ENCODE data around the gene DRC7.
"Not testable (repeated sequence)": the region's sequence is repeated elsewhere in the genome, so short reads cannot be mapped to it uniquely, and the experiment has no call there.

DRC7 gene

GRCh38 chr16:57725151-57725550 is 30.5 kb downstream of the DRC7 start:
- no peak for TF ChIP-seq CTCF (conservative IDR thresholded peaks at IDR 0.05)
- no peak overlapping the region for H3K27ac ChIP-seq

GRCh38 chr16:57725554-57725953 is 30.9 kb downstream of the DRC7 start:
- H3K27ac ChIP-seq = no peak overlapping the region

GRCh38 chr16:57725976-57726375 is 31.4 kb downstream of the DRC7 start:
- no peak for TF ChIP-seq CTCF (conservative IDR thresholded peaks at IDR 0.05)
- H3K27ac ChIP-seq = no peak overlapping the region

More at GRCh38 chr16:57725554-57725953, 30.9 kb downstream of the DRC7 start:
- TF ChIP-seq CTCF (conservative IDR thresholded peaks at IDR 0.05) = no peak

- no peak for TF ChIP-seq CTCF (conservative IDR thresholded peaks at IDR 0.05)
- H3K27ac ChIP-seq = no peak overlapping the region
These were observed 31.9 kb downstream of the DRC7 start for GRCh38 chr16:57726433-57726947.

- no peak for TF ChIP-seq CTCF (conservative IDR thresholded peaks at IDR 0.05)
- no peak overlapping the region for H3K27ac ChIP-seq
These were observed 33.0 kb downstream of the DRC7 start for GRCh38 chr16:57727610-57728009.

GRCh38 chr16:57728336-57729181 is 34.0 kb downstream of the DRC7 start:
- no peak for TF ChIP-seq CTCF (conservative IDR thresholded peaks at IDR 0.05)
- no peak overlapping the region for H3K27ac ChIP-seq

- H3K27ac ChIP-seq = no peak overlapping the region
- no peak for TF ChIP-seq CTCF (conservative IDR thresholded peaks at IDR 0.05)
These were observed 34.5 kb downstream of the DRC7 start for GRCh38 chr16:57729182-57729484.

GRCh38 chr16:57729852-57730251 is 35.2 kb downstream of the DRC7 start:
- H3K27ac ChIP-seq = not testable (repeated sequence)

Data from VCaP (cell line).